Measurements from ENCODE around the gene ETF1.
A peak's percentile ranks its signal among the peaks of the same experiment; 100 is the strongest.

Gene ETF1

GRCh38 chr5:138542956-138543729, at the start of gene ETF1:
Gene ETF1, minus strand, starts transcription at chr5:138543236. Its CDS starts 318 bp downstream, at chr5:138542918.
- DNase-seq, result peak; percentile 100

- DNase-seq, result no peak
Observed at GRCh38 chr5:138588013-138588788, 45.2 kb upstream of the ETF1 start.

- DNase-seq, result no peak
Observed at GRCh38 chr5:138585157-138585556, 42.1 kb upstream of the ETF1 start.

GRCh38 chr5:138583984-138584637, 41.1 kb upstream of the ETF1 start:
- no peak for DNase-seq

GRCh38 chr5:138582959-138583358, 39.9 kb upstream of the ETF1 start:
- no peak for DNase-seq

GRCh38 chr5:138580777-138581176, 37.7 kb upstream of the ETF1 start:
- no peak for DNase-seq

- no peak for DNase-seq
Observed at GRCh38 chr5:138580001-138580400, 37.0 kb upstream of the ETF1 start.

- DNase-seq, result no peak
Observed at GRCh38 chr5:138579517-138579863, 36.5 kb upstream of the ETF1 start.

GRCh38 chr5:138577452-138577851, 34.4 kb upstream of the ETF1 start:
- DNase-seq, result no peak

GRCh38 chr5:138575194-138576015, 32.4 kb upstream of the ETF1 start, which contains the start of gene HSPA9:
Gene HSPA9, minus strand, starts transcription at chr5:138575401. Its CDS starts 83 bp downstream, at chr5:138575318.
- DNase-seq, result peak; percentile 100

GRCh38 chr5:138574744-138575193, 31.7 kb upstream of the ETF1 start:
- DNase-seq, result no peak

GRCh38 chr5:138573949-138574670, 31.1 kb upstream of the ETF1 start:
- no peak for DNase-seq

- DNase-seq, result no peak
Observed at GRCh38 chr5:138573223-138573622, 30.2 kb upstream of the ETF1 start.

- no peak for DNase-seq
Observed at GRCh38 chr5:138570871-138571270, 27.8 kb upstream of the ETF1 start.

- no peak for DNase-seq
Observed at GRCh38 chr5:138569782-138570181, 26.7 kb upstream of the ETF1 start.

GRCh38 chr5:138568061-138568824, 25.2 kb upstream of the ETF1 start:
- DNase-seq, result peak; percentile 69

GRCh38 chr5:138566792-138567191, 23.8 kb upstream of the ETF1 start:
- DNase-seq, result no peak

GRCh38 chr5:138565100-138565821, 22.2 kb upstream of the ETF1 start:
- no peak for DNase-seq

- no peak for DNase-seq
Observed at GRCh38 chr5:138564242-138564641, 21.2 kb upstream of the ETF1 start.

- DNase-seq, result no peak
Observed at GRCh38 chr5:138563340-138564118, 20.5 kb upstream of the ETF1 start.

Measured in islet precursor cell (in vitro differentiated cells).